HG02678 (cell line): ENCODE data around the gene CHPF2.
A peak's percentile ranks its signal among the peaks of the same experiment; 100 is the strongest.

Experiments used
- ATAC-seq: cut with Tn5 transposase; IDR thresholded peaks from one replicate; pipeline ENCODE4 v1.9.1; 2021; ENCODE audit warnings: mild to moderate bottlenecking, moderate library complexity; ENCODE audit not compliant: unreplicated experiment

The CHPF2 gene

DNA sequence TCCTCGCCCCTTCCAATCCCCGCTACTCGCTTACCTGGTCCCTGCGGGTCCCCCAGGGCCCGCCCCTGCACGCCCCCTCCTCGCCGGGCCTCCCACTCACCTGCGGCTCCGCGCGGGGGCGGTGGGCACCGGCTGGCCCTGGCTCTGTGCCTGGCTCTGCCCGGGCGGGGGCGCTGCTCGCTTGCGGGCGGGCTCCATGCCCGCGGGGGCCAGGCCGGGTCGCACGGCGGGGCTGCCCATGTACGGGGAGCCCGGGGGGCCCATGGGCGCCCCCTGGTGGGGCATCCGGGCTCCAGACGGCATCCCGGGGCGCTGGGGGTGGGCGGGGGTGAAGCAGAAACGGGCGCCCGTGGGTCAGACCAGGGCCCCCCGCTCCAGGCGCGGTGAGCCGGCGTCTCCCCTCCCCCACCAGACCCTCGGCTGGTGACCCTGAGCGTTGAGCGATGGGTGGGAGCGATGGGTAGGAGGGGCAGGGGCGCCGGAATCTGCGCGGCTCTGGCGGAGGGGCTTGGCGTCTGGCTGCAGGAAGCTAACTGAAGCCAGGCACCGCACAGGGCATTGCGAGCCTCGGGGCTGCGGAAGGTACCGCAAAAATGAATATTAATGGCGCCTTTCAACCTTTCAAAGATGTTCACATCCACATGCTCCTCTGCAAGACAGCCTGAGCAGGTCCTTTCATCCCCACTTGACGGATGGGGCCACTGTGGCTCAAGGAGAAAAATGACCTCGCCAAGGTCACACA lies 13.2 kb downstream of the CHPF2 start:
- ATAC-seq = peak; percentile 36

DNA sequence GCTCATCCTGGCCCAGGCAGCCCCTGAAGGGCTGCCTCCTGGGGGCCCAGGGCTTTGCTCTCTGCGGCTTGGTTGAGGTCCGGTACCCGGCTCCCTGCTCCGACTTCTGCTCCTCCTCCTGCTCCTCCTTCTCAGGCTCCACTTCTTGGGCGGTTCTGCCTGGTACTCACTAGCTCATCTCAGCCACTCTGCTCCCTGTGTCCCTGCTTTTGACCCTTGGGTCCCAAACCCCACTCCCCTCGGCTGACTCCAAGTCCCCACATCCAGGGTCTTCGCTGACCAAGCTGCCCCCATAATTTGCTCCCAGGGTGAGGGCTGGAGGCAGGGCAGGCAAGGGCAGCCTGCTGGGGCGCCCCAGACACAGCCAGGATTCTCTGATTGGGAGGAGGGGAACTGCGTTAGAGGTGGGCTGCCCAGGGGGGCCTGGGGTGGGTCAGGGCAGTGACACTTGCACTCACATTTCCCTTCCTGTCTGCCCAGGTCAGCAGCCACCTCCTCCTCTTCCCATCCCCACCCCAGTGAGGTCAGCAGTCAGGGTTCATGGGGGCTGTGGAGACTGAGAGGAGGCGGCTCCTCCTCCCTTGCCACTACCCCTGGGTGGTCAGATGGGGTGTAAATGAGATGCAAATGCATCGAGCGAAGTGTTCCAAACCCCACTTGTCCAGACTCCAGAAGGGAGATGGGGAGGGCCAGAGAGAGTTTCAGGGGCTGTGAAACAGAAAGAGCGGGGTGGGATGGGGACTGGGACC lies 14.0 kb downstream of the CHPF2 start:
- ATAC-seq = no peak

DNA sequence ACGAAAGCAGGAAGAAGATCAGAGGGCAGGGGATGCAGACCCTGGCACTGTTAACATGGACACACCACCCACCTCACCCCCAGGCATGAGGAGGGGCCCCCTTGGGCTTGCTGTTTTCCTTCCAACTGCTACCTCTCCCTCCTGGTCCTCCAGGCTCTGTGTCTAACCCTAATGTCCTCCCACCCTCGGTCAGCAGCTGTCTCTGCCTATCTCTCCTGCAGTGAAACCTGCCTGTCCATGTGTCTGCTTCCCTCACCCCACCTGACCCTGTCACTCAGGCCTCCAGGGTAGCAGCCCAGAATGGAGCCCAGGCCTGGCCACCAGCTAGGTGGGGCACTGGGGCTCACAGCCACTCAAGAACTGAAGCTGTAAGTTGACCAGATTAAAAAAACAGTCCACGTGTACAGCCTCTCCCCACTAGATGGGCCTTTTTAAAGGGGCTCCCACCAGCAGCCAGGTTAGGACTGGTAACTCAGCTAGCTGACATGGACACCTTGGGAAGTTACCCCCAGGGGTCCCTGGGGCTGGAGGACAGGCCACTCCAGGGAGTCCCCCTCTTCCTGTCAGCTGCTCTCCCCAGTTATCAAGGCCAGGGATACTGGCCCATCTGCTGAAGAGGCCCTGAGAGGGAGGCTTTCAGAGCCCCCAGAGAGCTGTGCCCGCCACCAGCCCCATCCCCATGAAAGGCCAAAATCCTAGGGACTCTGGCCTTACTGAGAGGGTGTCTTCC lies 14.7 kb downstream of the CHPF2 start:
- no peak for ATAC-seq

DNA sequence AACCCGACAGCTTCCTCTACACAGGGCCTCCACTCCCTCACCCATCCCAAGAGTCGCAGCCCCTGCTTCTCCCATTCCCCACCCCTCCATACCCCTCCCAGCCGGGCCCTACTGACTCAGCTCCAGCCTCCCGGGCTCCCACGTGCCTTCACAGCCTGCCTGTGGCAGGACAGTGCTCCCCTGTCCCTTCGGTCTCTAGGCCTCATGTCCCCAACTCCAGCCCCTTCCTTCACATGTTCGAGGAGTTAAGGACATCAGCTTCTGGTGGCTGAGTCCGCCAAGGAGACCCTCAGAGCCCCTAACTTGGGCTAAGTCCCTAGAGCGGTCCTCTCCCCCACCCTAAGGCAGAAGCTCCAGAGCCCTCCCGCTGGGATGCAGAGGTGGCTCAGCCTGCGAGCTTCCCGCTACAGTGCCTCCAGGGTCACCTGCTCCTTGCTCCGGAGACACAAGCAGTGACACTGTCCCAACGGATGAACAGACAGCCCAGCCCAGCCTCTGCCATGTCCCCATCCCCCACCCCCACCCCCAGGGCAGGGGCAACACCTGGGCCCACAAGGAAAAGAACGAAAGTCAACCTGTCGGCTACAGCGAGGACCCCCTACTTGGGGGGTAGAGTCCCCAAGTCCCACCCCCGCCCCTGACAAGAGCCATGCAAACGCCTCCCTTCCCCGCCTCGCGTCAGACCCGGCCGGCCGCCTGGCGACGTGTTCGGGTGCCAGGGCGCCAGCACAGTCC lies 15.5 kb downstream of the CHPF2 start:
- ATAC-seq = no peak

DNA sequence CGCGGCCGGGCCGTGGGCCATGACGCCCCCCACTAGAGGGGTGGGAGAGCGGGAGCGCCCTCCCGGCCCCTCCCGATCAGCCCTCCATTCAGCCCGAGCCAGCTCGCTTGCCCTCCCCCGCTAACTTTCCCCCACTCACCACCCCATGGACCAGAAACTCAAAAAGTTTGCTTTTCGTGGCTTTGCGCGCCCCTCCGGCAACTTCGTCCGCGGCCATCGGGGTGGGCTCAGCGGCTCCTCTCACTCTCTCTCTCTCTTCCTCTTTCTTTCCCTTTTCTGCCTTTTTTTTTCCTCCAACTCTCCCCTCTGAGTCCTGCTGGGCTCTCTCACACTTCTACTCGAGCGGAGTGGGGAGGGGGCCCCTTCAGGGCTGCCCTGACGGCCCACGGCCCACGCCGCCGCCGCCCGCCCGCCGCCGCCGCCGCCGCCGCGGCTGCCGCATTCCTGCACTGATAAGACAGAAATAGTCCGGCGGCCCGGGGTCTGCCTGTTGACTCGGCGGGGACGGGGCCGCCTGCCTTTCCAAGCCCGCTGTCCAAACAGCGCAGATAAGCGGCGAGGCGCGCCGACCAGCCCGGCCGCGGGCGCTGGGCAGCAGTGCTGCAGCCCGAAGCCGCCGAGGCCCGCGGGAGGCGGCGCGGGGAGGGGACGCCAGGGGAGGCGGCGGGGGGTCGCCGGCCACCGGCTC lies 16.2 kb downstream of the CHPF2 start, which contains the start of gene SMARCD3:
Gene SMARCD3 (minus strand): TSS at position 349 of the 688 bp plus-strand sequence. CDS start 132 bp downstream, at position 217.
- no peak for ATAC-seq

DNA sequence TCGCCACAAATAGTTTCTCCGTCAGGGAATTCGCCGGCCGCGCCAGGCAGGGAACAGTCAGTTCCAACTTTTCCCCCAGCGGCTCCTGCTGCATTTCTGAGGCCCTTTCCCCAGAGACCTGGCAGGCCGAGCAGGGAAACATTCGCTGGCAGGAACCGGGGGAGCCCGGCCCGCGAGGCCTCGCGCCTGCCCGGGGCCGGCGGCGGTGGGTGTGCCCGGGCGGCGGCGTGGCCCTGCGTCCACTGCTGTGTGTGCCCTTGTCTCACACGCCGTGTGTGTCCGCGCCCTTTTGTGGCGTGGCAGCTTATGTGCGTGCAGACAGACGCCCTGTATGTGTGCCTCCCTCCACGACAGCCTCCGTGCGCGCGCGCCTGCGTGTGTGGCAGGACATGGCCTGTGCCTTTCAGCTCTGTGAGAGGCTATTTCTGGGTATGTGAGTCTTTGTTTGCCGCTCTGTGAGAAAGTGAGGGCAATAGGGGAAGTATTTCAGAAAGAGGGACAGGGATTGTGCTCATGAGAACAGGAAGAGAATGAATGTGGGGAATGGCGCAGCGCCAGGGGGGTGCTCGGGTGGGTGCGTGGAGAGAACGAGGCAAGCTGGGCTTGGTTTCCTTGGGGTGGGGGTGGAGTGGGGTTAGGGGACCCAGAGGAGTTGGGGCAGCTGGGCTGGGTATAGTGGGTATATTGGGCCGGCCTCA lies 16.9 kb downstream of the CHPF2 start:
- no peak for ATAC-seq

DNA sequence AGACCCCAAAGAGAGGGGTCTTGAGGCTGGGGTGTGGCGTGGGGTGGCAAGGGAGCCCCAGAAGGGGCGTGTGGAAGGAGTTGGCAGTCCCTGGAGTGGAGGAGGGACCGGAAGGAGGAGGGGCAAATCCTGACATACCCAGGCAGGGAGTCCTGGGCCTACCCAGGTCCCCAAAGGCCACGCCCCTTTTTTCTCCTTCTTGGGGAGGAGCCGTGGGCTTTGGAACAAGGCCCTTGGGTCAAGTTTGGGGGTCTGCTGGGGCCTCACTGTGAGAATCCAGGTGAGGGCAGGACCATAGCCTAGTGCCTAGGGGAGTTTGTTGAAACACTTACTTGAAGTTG lies 17.4 kb downstream of the CHPF2 start:
- no peak for ATAC-seq

DNA sequence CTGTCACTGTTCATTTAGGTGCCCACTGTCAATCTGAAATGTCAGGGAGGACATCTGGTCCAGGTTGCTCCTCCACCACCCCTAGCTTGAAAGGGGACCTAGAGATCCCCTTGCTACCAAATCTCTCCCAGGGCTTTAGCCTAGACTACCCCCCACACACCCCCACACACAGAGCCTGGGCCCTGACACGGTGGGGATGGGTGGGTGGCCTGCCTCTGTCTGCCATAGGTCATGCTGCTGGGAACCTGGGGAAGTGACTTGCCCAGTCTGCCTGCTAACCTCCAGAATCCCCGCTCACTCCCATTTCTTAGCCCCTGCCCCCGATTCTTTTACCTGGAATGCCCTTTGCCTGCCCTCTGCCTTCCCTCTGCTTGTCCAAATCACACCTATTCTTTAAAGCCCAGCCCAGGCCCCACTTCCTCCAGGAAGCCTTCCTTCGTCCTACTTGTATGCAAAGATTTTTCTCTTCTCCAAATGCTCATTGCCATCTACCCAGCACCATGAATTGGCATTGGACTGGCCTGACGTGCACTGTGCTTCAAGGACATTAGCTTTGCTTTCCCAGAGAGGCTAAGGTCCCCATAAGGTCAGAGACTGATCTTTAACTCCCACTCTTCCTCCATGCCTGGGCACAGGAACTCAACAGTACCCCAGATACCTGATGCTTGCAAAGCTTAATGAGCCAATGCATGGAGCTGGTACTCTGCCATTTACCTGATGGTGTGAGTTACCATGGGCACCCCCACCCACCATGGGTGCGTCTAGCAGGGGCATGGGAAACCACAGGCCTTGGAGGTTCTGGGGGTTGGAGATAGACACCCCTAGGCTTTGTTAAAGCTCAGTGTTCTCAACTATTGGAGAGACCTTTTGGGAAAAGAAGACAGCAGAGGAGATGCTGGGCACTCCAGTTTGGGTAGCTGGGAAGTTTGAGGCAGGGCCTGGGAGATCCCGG lies 18.2 kb downstream of the CHPF2 start:
- ATAC-seq = no peak

DNA sequence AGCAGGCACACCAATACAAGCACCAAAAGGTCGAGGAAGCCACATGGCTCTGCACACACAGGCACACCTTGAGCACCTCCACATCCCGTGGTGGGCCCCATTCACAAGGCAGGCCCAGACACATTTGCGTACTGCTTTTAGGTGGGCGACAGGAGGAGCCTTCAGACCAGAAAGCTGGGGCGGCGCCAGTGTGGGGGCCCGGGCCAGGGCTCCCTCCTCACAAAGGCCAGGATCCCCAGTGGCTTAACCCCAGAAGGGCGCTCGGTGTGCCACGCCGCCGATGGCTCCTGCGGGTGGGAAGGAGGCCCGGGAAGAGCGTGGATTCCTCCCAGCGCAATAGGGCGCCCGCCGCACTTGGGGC lies 19.0 kb downstream of the CHPF2 start:
- no peak for ATAC-seq

DNA sequence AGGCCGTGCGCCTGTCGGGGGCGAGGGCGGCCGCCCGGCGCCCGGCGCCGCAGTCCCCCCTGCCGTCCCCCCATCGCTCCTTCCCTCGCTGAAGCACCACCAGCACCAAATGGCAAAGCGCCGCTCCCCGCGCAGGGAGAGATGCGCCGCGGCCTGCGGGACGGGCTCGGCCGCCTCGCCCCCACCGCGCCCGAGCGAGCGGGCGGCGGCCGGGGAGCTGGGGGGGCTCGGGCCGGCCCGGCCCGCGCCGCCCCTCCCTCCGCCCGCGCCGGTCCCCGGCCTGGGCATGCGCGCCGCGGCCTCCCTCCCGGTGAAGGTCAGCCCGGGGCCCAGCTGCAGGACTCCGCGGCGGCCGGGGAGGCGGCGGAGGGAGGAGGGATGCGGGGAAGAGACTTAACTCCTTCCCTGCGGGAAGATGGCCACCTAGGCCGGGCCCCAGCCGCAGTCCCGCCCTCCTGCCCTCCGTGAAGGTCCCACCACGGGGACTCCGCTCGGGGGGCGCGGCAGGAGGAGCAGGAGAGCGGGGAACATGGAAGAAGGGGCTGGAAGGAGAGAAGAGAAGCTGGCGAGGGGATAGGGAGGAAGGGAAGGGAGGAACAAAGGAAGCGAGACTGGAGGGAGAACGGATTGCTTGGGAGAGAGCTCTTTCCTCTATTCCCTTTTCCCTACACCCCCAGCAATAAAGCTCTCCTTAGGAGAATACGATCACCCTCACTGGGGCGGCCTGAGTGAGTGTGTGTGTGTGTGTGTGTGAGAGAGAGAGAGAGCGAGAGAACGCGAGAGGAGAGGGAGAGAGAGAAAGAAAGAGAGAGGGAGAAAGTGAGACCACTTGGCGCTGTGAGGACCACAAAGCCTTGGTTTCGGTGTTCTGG lies 19.6 kb downstream of the CHPF2 start:
- no peak for ATAC-seq

DNA sequence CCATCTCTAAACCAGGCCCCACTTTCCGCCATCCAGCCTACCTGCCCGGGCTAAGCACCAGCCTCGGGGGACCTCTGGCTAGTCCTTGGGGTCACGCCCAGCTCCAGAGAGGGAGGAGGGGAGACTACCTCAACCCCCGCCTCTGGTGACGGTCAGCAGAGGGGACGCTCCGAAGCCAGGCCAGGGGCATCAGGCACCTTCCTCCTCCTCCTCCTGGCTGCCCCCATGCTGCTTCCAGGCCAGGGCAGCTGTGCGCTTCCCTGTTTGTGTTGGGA lies 20.2 kb downstream of the CHPF2 start:
- no peak for ATAC-seq

DNA sequence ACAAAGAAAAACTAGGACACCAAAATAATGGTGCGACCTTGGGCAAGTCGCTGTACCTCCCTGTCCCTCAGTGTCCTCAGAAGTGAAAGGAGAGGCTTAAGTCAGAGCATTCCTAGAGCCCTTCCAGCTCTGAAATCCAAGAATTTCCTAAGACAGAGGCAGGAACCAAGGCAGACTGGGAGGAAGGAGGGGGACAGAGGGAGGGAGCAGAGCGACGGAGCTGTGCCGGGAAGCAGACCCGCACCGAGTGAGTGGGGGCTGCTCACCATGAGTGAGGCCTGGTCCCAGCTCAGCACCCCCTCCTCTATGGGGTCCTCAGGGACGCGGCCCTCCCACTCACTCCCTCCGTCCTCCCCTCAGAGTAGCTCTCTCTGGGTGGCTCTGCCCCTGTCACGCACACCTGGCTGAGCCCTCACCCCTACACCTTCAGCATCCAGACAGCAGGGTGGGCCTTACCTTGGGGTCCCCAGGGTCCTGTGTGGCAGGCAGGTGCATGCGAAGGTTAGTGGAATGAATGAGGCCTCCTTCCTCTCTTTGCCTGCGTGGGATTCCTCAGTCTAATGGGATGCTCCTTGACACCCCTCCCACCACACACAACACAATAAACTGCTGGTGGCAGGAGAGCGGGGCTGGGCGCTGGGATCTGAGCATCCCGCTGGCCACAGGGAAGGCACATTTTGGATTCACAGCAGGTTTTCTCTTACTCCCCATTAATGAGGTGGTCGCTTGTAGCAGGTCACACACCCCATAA lies 20.9 kb downstream of the CHPF2 start:
- no peak for ATAC-seq

DNA sequence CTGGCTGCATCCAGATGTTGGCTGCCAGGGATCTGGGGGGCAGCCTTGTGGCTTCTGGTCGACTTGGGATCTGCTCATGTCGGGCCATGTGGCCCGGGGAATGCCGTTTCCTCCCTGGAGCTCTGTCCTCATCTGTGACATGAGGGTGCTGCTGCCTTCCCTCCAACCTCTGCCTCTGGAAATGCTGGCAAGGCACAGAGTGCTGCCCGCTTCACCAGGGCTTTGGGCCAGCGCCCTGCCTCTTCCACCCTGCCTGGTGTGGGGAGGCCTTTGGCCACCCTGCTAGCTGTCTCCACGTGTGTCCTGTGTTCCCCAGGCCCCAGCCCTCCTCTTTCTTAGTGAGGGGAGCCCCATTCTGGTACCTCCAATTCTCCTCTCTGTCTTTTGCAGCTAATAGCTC lies 22.0 kb downstream of the CHPF2 start:
- ATAC-seq = no peak

DNA sequence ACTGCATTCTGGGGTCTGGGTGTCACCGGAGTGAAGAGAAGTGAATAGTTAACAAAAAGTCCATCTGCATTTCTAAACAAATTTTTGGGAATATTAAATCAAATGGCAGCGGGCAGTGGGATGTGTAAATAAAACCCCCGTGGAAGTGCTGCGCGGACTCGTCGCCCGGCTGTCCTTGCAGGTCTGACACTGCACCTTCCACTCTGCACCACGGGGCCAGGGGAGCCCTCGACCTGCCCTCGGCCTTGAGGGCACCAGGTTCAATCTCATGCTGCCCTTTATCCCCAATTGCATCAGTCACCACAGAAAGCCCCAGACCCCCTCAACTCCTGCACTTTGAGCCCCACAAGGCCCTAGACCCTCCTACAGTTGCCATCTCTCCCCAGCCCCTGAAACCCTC lies 22.6 kb downstream of the CHPF2 start:
- no peak for ATAC-seq

DNA sequence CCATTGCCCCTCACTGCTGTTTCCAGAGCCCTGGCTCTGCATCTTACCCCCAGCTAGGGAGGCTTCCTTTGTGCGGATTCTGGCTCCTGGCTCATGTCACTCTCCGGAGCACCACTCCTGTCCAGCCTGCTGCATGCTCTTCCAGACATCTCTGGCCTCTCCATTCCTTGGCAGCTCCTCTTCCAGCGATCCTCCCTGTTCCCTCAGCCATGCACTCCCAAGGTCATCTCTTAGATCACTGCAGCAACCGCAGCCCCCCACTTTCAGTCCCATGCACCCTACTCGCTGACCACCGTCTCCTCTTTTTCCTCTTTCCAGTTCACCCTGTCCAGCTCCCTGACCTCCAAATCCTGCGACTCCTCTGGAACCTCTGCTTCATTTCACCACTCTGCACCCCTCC lies 23.1 kb downstream of the CHPF2 start:
- no peak for ATAC-seq

DNA sequence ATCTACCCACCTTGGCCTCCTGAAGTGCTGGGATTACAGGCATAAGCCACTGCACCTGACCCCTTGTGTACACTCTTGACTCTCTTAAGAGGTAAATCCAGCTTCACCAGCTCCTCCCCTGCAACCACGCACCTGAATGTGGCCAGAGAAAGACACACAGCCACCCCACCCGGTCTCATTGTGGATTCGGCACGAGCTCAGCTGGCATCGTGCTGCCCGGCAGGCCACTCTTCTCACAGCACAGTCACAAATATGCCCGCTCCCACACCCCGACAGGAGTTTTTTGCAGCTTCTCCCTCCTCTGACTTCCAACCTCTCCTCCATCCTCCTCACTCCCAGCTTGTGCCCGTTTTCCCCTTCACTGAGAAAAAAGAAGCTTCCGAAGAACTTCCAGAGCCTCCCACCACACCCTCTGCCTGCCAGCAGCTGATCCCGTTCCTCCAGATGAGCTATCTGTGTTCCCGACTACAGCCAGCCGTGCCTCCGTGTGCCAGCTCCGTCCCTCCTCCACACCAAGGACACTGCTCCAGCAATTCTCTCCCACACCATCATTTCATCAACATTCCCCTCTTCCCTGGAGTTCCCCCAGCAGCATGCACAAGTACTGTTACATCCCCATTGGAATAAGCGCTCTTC lies 24.2 kb downstream of the CHPF2 start:
- no peak for ATAC-seq

DNA sequence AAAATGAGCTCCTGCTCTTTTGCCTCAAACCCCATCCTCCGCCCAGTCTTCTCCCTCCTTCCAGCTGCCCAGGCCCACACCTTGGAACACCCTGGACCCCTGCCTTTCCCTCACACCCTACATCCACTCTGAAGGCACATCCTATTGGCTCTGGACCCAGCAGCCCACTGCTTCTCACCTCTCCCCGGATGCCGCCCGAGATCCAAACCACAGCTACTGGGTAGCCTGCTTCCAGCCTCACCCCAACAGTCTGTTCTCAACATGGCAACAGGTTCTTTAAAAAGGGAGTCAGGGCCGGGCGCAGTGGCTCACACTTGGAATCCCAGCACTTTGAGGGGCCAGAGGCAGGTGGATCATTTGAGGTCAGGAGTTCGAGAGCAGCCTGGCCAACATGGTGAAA lies 25.7 kb downstream of the CHPF2 start:
- no peak for ATAC-seq
